HG03064 (cell line): ENCODE data around the gene HTT-AS.
A peak's percentile ranks its signal among the peaks of the same experiment; 100 is the strongest.
"Not testable (repeated sequence)": the region's sequence is repeated elsewhere in the genome, so short reads cannot be mapped to it uniquely, and the experiment has no call there.

Experiments
- ATAC-seq: cut with Tn5 transposase; IDR thresholded peaks from one replicate; pipeline ENCODE4 v1.9.1; 2021; ENCODE audit warnings: low read depth; ENCODE audit not compliant: unreplicated experiment

HTT-AS gene

DNA sequence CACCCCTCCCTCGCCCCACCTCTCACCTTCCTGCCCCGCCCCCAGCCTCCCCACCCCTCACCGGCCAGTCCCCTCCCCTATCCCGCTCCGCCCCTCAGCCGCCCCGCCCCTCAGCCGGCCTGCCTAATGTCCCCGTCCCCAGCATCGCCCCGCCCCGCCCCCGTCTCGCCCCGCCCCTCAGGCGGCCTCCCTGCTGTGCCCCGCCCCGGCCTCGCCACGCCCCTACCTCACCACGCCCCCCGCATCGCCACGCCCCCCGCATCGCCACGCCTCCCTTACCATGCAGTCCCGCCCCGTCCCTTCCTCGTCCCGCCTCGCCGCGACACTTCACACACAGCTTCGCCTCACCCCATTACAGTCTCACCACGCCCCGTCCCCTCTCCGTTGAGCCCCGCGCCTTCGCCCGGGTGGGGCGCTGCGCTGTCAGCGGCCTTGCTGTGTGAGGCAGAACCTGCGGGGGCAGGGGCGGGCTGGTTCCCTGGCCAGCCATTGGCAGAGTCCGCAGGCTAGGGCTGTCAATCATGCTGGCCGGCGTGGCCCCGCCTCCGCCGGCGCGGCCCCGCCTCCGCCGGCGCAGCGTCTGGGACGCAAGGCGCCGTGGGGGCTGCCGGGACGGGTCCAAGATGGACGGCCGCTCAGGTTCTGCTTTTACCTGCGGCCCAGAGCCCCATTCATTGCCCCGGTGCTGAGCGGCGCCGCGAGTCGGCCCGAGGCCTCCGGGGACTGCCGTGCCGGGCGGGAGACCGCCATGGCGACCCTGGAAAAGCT lies at the start of gene HTT-AS, which contains the start of gene HTT:
HTT-AS (minus strand) TSS at position 461 of the 768 bp plus-strand sequence.
HTT (plus strand) TSS at position 604 of the 768 bp plus-strand sequence; CDS start at position 749, 145 bp downstream.
- peak; percentile 64 for ATAC-seq

DNA sequence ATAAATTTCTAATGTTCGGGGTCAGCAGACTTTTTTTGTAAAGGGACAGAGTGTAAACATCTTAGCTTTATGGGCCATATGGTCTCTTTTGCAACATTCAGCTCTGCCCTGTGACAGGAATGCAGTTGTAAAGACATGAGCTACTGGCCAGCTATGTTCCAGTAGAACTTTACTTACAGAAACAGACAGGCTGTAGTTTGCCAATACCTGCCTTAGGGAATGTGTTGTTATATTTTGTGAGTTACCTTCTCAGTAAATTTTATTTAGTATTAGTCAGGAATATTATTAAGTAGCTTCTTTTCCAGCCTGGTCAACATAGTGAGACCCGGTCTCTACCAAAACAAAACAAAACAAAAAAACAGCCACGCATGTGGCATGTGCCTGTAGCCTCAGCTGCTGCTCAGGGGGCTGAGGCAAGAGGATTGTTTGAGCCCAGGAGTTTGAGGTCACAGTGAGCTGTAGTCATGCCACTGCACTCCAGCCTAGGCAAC lies 48.9 kb upstream of the HTT-AS start:
- ATAC-seq, result no peak

DNA sequence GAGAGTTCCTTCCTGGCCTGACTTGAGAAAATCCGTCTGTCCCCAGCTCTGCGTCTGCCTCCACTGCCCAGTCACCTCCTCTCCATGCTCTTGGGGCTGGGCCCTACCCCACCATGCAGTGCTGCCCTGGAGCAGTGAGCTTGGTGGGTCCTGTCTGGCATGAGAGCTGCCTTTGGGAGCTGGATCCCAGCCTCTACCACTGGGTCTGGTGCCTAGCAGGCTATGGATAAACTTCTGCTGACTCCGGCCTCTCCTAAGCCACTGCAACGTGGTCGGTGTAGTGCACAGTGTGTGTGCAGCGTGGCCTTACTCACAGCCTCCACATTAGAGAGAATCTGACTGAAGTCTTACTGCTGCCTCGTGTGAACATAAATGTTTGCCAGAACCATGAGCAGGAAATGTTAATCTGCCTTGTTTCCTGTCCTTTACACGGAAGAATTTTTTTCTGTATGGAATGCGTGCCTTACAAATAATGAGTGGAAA lies 47.8 kb upstream of the HTT-AS start:
- no peak for ATAC-seq

DNA sequence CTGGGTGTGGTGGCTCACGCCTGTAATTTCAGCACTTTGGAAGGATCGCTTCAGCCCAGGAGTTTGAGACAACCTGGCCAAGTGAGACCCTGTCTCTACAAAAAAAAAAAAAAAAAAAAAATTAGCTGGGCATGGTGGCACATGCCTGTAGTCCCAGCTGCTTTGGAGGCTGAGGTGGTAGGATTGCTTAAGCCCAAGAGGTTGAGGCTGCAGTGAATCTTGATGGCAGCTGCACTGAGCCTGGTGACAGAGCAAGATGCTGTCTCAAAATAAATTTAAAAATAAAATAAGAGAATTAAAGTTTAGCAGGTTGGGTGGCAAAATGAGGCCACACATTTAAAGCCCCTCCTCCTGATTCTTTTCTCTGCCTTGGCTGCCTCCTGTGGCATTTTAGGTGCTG lies 47.3 kb upstream of the HTT-AS start:
- ATAC-seq, result no peak

DNA sequence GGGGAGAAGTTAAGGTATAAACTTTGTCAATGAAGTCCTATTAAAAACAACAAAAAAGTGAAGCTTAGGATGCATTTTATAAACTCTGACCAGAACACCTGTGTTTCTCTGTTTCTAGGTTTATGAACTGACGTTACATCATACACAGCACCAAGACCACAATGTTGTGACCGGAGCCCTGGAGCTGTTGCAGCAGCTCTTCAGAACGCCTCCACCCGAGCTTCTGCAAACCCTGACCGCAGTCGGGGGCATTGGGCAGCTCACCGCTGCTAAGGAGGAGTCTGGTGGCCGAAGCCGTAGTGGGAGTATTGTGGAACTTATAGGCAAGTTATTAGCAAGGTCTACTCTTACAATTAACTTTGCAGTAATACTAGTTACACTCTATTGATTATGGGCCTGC lies 46.8 kb upstream of the HTT-AS start:
- no peak for ATAC-seq

DNA sequence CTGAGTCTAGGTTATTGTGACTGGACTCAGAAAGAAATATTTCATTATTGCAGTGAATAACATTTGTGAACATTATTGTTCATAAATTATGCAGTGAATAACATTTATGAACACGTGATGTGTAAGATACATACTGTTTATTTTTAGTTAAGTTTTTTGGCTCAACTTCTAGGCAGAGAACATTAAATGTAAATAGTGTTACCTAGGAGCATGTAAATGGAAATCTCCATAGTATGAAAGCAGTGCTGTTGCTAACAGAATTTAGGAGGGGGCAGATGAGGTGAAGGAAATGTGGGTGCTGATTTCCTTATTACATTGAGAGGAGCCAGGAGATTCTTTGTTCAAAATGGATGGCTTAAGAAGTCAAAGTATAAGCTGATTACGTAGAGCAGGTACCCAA lies 45.1 kb upstream of the HTT-AS start:
- ATAC-seq, result no peak

DNA sequence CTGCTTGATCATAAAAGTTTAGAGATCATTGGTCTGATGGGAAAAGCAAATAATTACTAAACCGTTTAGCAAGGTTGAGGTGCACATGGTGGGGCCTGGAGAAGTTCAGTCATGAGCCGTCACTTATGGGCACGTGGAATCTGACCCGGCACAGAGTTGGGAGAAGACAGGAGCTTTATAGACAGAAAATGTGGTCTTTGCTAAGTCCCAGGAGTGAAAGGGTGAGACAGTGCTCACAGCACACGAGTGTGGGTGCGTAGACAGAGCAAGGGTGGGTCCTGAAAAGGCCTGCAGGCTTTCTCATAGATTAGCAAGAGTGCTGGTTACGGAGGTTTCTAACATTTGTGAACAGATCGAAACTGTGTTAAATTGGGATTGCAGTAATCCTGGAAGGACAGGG lies 44.0 kb upstream of the HTT-AS start:
- no peak for ATAC-seq

DNA sequence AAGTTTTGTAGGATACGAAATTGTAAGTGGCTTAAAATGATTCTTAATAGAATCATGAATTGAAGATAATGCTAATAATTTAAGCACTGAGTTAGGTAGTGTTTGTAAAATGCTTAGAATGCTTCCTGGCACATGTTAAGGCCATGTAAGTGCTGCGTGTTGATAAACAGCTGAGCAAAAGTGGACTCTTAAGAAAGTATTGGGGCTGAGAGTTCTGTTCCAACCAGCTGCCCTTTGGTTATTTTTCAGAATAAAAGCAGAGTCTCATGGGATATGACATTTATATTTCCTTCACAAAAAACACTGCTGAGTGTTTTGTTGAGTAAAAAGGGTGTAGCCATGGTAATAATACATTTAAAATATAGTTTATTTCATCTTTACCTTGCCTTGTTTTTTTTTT lies 42.6 kb upstream of the HTT-AS start:
- no peak for ATAC-seq

DNA sequence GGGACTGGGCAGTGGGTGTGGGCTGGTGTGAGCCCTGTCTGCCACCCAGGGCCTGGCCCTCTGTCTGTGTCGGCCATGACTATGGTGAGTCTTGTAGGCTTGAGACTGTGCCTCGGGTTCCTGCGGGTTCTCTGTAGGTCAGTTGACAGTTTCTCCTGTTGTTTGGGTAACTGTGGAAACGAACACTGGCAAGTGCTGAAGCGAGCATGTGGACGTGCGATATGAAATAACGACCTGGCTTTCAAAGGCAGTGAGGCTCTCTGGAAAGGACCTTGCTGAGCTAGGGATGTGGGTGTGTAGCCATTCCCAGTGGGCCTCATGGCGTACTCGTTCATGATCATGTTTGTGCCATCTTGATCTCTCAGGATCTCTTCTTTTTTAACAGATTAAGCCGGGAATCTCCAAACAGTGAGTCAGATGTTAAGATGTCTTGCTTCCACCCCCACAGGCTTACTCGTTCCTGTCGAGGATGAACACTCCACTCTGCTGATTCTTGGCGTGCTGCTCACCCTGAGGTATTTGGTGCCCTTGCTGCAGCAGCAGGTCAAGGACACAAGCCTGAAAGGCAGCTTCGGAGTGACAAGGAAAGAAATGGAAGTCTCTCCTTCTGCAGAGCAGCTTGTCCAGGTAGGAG lies 41.4 kb upstream of the HTT-AS start:
- ATAC-seq, result no peak

DNA sequence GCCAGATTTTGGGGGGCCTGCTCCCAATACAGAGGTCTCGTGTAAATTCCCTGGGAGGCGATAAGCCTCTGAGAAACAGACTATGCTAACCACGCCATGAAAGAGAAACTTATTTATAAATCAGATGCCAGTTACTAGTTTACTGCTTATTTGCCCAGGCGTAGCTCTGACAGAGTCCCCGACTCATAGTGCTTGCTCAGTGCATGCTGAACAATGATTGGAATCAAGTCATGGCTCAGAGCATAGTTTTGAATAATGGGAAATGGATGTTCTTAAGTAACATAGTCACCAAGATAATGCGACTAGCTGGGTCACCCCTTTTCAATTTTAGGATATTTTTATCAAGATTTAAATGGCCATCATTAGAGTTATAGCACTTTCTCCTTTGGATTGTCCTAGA lies 40.0 kb upstream of the HTT-AS start:
- no peak for ATAC-seq

DNA sequence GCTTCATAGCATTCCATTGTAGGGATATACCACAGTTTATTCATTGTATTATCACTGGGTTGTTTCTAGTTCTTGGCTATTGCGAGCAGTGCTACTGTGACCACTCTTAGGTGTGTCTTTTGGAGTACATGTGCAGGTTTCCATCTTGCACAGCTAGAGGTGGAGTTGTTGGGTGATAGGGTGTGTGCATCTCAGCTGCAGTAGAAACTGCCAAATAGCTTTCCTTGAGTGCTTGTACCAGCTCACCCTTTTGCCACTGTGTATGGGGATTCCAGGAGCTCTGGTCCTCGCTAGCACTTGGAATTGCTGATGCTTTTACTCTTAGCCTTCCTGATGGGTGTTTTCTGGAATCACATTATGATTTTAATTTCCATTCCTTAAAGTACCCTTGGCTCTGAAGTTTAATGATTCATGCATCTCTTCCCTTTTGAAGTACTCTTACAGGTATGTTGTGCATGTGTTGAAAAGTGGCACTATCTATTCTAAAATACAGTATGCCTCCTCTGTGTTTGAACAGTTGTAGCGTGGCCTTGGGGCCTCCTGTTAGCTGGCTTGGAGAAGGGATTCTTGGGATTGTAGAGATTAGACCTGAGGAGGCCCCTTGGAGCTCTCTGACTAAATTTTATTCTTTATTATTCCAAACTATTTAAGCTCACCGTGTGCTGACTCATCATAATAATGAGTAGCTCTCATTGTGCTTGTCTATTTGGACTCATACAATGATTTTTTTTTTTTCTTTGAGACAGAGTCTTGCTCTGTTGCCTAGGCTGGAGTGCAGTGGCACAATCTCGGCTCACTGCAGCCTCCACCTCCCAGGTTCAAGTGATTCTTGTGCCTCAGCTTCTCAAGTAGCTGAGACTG lies 38.5 kb upstream of the HTT-AS start:
- no peak for ATAC-seq

DNA sequence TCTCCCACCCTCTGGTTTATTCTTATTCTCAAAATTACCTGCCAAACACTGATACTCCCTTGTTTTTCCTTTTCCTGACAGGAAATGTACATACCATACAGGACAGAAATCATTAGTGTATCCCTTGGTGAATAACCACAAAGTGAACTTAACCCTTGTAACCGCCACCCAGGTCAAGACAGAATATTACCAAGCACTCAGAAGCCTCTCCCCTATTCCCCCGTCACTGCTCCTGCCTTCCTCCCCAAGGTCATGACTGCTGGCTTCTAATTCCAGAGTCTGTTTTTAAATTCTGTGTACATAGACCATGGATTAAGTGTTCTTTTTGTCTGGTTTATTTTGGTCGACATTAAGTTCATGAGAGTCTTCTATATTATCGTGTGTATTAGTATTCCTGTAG lies 37.9 kb upstream of the HTT-AS start:
- ATAC-seq, result no peak

DNA sequence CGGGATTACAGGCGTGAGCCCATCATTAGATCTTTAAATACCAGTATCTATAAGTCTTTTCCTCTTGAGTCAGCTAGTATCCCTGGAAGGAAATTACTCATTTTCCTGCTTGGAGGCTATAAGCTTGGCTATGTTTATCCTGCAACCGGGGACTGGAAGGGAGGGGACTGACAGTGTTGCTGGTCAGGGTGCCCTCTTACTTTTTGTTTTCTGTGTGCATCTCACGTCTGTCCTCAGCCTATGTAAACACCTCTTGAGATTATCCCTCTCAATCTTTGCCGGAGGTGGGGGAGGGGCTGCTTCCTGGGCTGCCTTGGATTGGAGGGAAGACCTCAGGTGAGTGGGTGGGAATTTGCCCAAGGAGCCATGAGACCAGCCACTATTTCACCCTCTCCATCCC lies 37.1 kb upstream of the HTT-AS start:
- no peak for ATAC-seq

DNA sequence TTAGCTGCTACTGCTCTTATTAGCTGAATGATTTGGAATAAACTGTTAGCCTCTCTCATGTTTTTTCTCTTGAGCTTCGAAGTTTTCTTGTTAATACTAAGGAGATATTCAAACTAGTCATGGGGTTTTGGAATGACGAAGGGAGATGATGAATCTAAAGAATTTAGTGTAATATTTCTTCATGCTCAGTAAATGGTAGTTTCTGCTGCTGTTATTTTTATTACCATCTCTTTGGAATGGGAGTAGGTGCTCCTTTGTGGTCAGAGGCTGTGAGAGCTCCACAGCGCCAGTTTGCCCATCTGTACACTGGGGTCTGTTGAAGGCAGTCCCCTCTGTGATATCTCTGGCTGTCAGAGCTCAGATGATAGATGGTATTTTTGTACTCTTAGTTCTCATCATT lies 33.9 kb upstream of the HTT-AS start:
- no peak for ATAC-seq

DNA sequence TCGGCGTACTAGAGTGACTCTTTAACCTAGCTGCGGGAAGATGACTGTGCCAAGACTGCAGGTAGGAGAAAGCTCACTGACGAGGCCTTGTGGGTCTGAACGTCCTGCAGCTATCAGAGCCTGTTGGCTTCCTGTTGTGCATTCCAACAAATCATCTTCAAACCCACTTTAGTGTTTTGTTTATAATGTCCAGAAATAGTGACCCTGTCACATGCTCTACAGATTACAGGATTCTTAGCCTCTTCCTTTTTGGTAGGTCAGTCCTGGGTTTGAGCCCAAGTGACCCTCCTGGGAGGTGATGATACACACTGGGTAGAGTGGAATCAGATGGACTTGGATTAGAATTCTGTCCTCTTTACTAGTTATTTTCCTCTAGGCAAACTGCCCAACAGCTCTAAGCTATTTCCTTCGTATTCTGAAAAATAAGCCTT lies 33.4 kb upstream of the HTT-AS start:
- ATAC-seq, result no peak

DNA sequence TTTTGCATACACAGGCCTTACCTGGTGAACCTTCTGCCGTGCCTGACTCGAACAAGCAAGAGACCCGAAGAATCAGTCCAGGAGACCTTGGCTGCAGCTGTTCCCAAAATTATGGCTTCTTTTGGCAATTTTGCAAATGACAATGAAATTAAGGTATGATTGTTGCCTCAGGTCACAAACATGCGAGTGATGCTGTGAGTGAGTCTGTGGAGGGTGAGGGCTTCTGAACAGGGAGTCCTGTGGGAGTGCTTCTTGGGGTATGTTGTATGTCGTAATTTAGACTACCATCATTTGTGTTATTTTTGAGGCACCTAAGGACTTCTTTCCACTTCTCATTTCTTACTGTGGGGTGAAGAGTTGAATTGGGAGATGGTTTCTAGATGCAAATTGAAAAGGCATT lies 32.9 kb upstream of the HTT-AS start:
- ATAC-seq, result no peak

DNA sequence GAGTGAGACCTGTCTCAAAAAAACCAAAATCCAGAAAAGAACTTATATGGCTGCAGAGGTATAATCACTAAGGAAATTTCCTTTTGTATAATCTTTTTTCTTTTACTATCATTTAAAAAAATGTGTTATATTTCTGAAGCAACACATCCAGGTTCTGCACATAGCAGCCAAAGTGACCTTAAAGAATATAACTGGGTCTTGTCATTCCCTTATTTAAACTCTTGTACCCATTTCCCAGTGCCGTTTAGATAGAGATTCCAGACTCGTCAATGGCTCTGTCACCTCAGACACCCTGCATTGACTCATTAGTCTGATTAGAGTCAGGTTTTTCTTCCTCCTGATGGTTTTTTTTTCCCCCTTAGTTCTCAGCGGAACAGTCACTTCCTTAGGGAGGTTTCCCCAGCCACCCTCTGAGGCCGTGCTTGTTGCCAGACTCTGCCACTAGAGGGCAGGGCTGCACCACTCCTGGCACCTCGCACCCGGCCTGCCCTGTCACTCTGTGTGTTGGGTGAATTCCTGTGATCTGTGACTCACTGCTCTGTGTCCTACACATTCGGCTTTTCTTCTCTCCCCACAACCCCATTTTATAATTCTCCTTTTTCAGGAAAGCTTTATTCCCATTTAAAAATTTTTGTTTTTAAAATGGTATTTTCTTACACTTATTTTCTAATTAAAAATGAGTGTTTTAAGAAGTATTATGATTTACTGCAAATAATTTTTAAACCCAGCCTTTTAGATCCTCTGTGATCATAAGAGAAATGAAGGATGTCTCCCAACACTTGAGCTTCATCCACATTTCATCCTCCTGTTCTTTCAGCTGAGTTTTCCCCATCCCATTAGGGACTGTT lies 32.2 kb upstream of the HTT-AS start:
- peak; percentile 94 for ATAC-seq

DNA sequence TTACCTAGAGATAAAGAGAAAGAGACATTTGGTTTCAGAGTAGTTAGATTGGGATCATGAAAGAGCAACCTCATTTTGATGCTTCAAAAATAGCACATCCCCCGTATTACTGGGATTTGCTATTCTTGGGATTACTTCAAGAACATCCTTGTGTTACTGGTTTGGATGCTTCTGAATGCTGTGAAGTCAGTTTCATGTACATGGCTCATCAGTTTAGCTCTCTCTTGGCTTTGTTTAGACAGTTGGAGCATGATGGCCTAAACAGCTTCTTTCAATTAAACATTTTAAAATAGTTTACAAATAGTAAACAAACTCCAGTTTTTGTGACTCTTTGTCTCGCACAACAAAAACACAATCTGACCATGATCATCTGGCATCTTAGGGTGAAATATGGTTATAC lies 24.0 kb upstream of the HTT-AS start:
- ATAC-seq, result no peak

DNA sequence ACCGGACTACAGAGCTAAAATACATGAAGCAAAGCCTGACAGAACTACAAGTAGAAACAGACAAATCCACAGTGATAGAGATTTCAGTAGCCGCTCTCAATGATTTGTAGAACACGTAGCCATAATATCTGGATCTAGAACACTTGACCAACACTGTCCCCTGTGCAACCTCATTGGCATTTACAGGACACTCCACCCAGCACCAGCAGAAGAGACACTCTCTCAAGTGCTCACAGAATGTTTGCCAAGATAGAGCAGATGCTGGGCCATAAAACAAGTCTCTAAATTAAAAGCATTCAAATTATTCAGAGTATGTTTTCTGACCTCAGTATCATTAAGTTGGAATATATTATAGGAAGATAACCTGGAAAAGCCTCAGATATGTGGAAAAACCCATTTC lies 21.9 kb upstream of the HTT-AS start:
- ATAC-seq, result no peak

DNA sequence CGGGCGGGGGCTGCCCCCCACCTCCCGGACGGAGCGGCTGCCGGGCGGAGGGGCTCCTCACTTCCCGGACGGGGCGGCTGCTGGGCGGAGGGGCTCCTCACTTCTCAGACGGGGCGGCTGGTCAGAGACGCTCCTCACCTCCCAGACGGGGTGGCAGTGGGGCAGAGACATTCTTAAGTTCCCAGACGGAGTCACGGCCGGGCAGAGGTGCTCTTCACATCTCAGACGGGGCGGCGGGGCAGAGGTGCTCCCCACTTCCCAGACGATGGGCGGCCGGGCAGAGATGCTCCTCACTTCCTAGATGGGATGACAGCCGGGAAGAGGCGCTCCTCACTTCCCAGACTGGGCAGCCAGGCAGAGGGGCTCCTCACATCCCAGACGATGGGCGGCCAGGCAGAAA lies 20.4 kb upstream of the HTT-AS start:
- ATAC-seq, result not testable (repeated sequence)
